GM12874 (cell line): ENCODE measurements around the gene FBP1.

Source experiments
- CTCF ChIP-seq: IDR thresholded peaks from 2 replicates; pipeline ENCODE4 v1.5.1; 2011; ENCODE audit warnings: low read depth, mild to moderate bottlenecking, control low read depth, low read length, moderate library complexity; ENCODE audit not compliant: insufficient read depth

Gene FBP1

GRCh38 chr9:94588681-94589080, 50.6 kb downstream of the FBP1 start:
- TF ChIP-seq CTCF: no peak

GRCh38 chr9:94586814-94587213, 52.5 kb downstream of the FBP1 start:
- TF ChIP-seq CTCF: no peak

- no peak for TF ChIP-seq CTCF
Measured at GRCh38 chr9:94586316-94586715, 53.0 kb downstream of the FBP1 start.

DNA sequence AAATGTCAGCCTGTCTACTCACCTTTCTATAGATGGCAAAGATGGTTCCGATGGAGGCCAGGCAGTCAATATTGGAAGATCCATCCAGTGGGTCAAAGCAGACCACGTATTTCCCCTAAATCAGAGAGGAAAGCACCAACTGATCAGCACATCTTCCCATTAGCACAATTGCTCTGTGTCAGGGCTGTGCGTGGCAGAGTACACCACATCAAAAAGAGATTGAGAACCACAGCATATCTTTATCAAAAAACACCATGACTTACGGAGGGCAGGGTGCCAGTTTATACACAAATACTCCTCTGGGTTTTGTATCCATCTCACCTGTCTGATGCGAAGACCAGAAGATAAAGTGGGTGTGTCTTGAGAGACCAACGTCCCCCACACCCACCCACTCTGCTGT, 54.8 kb downstream of the FBP1 start:
- TF ChIP-seq CTCF: no peak

- TF ChIP-seq CTCF: no peak
Measured at GRCh38 chr9:94581728-94582127, 57.6 kb downstream of the FBP1 start.

DNA sequence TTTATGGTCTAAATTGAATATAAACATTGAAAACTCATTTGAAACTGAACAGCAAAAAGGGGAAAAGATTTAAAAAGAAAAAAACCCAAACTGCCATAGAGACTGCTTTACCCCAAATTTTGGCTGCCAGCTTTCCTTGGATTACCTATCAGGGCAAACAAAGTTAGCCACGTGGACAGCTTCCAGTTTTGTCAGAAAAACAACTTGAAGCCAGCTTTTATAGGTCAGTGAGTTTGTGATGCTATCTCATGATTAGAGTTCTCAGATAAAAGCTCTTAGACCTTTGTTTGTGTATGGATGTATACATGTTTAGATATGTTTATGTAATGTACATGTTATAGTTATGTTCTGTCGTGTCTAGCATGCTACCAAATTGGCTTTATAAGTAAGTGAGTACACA, 61.7 kb downstream of the FBP1 start:
- TF ChIP-seq CTCF: no peak

DNA sequence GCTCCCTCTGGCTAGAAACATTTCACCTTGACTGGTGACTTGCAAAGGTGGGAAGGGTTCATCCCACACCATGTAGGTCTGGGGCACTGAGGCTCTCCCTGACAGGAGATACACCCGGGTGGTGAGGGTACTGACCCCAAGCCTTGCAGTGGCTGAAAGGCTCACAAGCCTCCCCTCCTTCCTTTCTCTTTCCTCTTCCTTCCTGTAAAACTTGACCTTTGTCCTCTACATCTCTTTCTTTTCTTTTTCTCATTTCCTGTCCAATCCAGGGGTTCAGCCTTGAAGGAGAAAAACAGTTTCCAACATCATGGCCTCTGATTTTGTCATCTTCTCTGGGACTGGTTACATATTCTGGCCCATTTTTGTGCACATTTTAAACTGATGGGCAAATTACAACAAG, 62.3 kb downstream of the FBP1 start:
- no peak for TF ChIP-seq CTCF

DNA sequence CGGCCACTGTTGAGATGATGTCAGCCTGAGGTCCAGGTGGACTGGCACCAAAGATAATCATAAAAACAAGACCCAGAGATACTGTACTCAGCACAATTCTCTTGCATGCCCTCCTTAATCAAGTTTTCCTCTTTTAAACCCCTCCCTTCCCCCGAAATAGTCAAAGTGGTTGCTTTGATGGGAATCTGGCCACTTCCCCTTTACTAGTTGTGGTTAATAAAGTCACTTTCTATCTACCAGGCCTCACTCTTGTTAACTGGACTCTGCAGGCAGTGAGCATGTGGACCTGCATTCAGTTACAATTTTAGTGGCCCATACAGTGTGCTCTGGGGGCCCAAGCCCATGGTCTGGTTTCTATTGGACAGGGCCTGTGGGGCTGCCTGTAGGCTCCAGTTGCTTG, 63.2 kb downstream of the FBP1 start:
- no peak for TF ChIP-seq CTCF
